ENCODE data around the gene PCDHGC5.
A peak's percentile ranks its signal among the peaks of the same experiment; 100 is the strongest.

Gene PCDHGC5

DNA sequence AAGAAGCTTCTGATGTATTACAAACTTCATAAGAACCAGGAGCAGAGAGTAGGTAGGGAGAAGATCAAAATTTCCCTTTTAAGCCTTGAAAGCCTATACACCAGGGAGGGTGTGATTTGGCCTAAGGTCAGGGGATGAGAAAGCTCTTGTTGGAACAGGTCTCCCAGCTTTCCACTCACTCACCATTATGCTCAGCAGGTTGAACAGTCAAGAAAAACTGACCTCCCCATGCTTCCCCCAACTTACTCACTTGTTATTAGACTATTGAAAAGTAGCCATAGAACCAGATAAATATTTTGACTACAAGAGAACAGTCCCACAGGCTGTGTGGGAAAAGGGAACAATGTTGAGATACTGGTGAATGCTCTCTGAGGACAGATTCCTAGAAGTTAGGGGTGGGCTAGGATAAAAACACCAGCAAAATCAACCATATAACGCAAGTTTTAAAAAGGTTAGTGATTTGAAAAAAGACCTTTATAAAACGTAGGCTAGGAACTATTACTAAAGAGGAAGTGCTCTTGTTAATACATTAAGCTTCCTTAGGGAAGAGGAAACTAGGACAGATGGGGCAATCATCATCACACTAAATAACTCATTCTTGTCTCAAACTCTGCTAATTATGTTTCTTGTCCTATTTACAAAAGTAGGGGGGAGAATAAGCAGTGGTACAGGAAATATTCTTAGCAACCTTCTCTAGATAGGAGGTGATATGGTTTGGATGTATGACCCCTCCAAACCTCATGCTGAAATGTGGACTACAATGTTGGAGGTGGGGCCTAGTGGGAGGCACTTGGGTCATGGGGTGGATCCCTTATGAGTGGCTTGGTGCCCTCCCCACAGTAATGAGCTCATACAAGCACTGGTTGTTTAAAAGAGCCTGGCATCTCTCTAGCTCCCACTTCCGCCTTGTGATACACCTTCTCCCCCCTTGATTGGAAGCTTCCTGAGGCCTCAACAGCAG lies 31.0 kb downstream of the PCDHGC5 start:
- H3K4me3 Mint-ChIP-seq = no peak overlapping the region
- peaks cover 96% of the 10 kb centered on the region for H3K4me1 Mint-ChIP-seq
- TF ChIP-seq, protein P1, sequence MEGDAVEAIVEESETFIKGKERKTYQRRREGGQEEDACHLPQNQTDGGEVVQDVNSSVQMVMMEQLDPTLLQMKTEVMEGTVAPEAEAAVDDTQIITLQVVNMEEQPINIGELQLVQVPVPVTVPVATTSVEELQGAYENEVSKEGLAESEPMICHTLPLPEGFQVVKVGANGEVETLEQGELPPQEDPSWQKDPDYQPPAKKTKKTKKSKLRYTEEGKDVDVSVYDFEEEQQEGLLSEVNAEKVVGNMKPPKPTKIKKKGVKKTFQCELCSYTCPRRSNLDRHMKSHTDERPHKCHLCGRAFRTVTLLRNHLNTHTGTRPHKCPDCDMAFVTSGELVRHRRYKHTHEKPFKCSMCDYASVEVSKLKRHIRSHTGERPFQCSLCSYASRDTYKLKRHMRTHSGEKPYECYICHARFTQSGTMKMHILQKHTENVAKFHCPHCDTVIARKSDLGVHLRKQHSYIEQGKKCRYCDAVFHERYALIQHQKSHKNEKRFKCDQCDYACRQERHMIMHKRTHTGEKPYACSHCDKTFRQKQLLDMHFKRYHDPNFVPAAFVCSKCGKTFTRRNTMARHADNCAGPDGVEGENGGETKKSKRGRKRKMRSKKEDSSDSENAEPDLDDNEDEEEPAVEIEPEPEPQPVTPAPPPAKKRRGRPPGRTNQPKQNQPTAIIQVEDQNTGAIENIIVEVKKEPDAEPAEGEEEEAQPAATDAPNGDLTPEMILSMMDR (IDR thresholded peaks at IDR 0.05; ENCODE audit: unreplicated experiment in 3 of 3) = no peak
- peak overlapping the region in 1 of 3 experiments; percentile 83 for H3K27ac Mint-ChIP-seq
- H3K36me3 Mint-ChIP-seq (ENCODE audit: low read depth) = peaks cover 67% of the 10 kb centered on the region
- no peaks in the 10 kb centered on the region for H3K27me3 Mint-ChIP-seq (ENCODE audit: low read depth)
- no peaks in the 10 kb centered on the region for H3K9me3 Mint-ChIP-seq

DNA sequence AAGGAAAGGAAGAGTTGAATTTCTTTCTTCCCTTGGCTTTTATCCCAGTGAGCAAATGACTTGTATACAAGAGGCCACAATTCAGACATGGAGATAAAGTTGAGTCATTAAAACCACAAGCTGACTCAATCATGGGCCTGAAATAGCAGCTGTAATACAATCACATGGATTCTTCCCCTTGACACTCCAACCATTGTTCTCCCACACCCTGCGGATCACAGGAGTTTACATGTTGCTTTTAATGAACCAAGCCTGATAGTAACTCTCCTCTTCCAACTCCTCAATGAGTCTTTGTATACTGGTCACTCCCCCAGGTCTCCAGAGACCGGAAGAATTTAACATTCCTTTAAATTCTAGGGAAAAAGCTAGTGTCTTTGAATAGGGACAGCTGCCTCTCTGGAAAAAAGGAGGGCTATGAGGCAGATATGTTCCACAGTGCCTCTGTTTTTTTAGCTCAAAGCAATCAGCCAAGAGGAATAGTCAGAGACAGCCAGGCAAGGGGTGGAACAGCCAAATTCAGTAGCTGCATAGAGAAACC lies 32.4 kb downstream of the PCDHGC5 start:
- no peak overlapping the region for H3K27ac Mint-ChIP-seq
- H3K27me3 Mint-ChIP-seq (ENCODE audit: low read depth) = no peaks in the 10 kb centered on the region
- peak overlapping the region in 2 of 3 experiments; percentile 17 to 18 for H3K4me3 Mint-ChIP-seq
- H3K9me3 Mint-ChIP-seq = no peaks in the 10 kb centered on the region
- TF ChIP-seq, protein P1 (IDR thresholded peaks at IDR 0.05; ENCODE audit: unreplicated experiment in 3 of 3) = no peak
- H3K36me3 Mint-ChIP-seq (ENCODE audit: low read depth) = peaks cover 72% of the 10 kb centered on the region
- peaks cover 96% of the 10 kb centered on the region for H3K4me1 Mint-ChIP-seq

DNA sequence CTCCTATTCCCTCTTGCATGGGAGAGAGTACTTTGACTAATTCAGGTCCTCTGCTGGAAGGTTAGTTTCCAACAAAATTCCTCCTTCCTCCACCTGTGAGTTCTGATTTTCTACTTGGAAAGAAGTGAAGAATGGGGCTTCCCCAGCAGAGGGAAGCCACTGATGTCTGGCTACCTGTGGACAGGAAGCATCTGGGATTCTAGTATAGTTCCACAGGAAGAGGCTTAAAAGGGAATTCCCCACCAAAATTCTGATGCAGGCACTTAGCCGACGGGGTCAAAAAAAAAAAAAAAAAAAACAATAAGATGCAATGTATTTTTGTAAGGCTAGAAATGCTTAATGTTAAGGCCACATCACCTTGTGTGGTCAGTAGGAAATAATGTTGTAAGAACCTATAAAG lies 33.4 kb downstream of the PCDHGC5 start:
- H3K36me3 Mint-ChIP-seq (ENCODE audit: low read depth) = peaks cover 73% of the 10 kb centered on the region
- no peaks in the 10 kb centered on the region for H3K27me3 Mint-ChIP-seq (ENCODE audit: low read depth)
- no peak overlapping the region for H3K27ac Mint-ChIP-seq
- H3K4me1 Mint-ChIP-seq = peaks cover 92% of the 10 kb centered on the region
- no peaks in the 10 kb centered on the region for H3K9me3 Mint-ChIP-seq
- TF ChIP-seq, protein P1 (IDR thresholded peaks at IDR 0.05; ENCODE audit: unreplicated experiment in 3 of 3) = no peak
- H3K4me3 Mint-ChIP-seq = peak overlapping the region in 2 of 3 experiments; percentile 39 to 65

DNA sequence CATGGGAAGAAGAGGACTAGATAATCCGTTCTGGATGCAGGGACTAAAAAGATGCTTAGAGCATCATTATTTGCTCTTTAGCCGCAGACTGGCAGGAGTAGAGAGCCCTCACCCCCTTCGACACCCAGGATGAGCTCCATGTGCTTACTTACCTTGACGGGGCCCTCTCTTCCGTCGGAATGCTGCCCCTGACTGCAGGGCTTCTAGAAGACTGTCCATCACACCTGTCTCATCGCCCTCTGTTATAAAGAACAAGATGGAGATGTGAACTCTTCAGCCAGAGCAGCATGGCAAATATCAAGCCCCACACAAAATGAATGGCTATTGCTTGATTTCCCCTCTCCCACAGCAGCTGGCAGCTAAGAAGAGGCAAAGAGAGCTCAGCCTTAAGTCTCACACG lies 35.1 kb downstream of the PCDHGC5 start:
- Mint-ChIP-seq H3K9me3 (no peaks in the 10 kb centered on the region), H3K4me3 (peak overlapping the region; percentile 45 to 81 (median 69)), H3K36me3 (ENCODE audit: low read depth) (peaks cover 75% of the 10 kb centered on the region), H3K4me1 (peaks cover 92% of the 10 kb centered on the region), H3K27ac (no peak overlapping the region), H3K27me3 (ENCODE audit: low read depth) (no peaks in the 10 kb centered on the region)
- TF ChIP-seq, protein P1 (IDR thresholded peaks at IDR 0.05; ENCODE audit: unreplicated experiment in 3 of 3) = no peak

DNA sequence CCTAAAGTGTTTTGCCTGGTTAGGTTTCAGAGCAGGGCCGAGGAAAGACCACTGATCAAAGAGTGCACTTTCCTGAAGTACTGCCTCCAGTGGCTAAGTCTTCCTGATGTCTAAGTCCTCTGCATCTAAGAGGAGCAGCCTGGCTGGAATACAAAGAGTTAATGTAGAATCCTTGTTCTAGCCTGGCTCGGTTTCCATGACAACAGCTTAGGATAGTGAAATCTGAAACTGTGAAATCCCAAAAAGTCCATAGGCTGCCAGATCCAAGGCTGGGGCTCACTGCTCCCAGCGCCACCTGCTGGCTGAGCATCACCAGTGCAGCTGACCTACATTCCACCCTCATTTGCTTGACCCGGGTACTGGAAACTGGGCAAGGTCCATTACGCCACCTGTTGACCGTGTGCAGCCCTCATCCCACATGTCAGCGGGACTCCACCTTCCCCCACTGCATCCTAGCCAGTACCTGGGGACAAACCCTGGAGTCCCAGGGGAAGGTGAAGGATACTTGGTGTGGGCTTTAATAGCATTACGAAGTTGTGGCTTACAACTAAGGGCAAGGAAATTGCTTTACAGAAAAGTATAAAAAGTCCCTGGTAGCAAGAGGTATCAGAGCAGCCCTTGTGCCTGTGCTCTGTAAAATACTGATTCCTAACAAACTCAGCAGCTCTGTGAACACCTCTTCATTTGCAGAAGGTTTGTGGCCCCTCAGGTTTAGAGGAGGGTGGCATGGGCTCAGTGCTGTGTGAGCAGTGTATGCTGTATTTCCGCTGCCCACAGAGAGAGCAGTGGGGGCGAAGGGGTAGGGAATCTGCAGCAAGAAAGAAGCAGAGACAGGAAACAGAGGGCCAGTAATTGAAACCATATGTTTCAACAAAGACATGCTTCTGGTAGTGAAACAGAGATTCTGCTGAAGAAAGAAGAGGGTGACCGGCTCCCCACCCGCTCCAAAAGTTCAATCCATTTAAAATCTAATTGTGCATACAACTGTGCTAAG lies 36.0 kb downstream of the PCDHGC5 start:
- H3K4me3 Mint-ChIP-seq = peak overlapping the region; percentile 45 to 81 (median 69)
- TF ChIP-seq, protein P1 (IDR thresholded peaks at IDR 0.05; ENCODE audit: unreplicated experiment in 3 of 3) = peak; percentile 98 to 100 (median 99)
- no peak overlapping the region for H3K27ac Mint-ChIP-seq
- no peaks in the 10 kb centered on the region for H3K9me3 Mint-ChIP-seq
- no peaks in the 10 kb centered on the region for H3K27me3 Mint-ChIP-seq (ENCODE audit: low read depth)
- H3K4me1 Mint-ChIP-seq = peaks cover 90% of the 10 kb centered on the region
- peaks cover 71% of the 10 kb centered on the region for H3K36me3 Mint-ChIP-seq (ENCODE audit: low read depth)
